IPS-11a (cell line): ENCODE data around the gene MKNK1.

Experiments
- H3K4me3 ChIP-seq: one replicate; pipeline ENCODE4 v1.5.1; 2013; ENCODE audit warnings: low read depth, low read length, control low read depth

MKNK1 gene

GRCh38 chr1:46599059-46599970 lies 4.8 kb downstream of the MKNK1 start:
- H3K4me3 ChIP-seq: no peak overlapping the region

- H3K4me3 ChIP-seq: no peak overlapping the region
Observed at GRCh38 chr1:46596846-46597245, 7.2 kb downstream of the MKNK1 start.

- no peak overlapping the region for H3K4me3 ChIP-seq
Observed at GRCh38 chr1:46596036-46596435, 8.0 kb downstream of the MKNK1 start.

GRCh38 chr1:46595127-46595526 lies 8.9 kb downstream of the MKNK1 start:
- no peak overlapping the region for H3K4me3 ChIP-seq

GRCh38 chr1:46594063-46594462 lies 10.0 kb downstream of the MKNK1 start:
- H3K4me3 ChIP-seq: no peak overlapping the region

GRCh38 chr1:46592823-46593222 lies 11.2 kb downstream of the MKNK1 start:
- no peak overlapping the region for H3K4me3 ChIP-seq

- H3K4me3 ChIP-seq: no peak overlapping the region
Observed at GRCh38 chr1:46589529-46589928, 14.5 kb downstream of the MKNK1 start.

GRCh38 chr1:46587069-46587468 lies 17.0 kb downstream of the MKNK1 start:
- no peak overlapping the region for H3K4me3 ChIP-seq

GRCh38 chr1:46585312-46585938 lies 18.6 kb downstream of the MKNK1 start:
- no peak overlapping the region for H3K4me3 ChIP-seq

- no peak overlapping the region for H3K4me3 ChIP-seq
Observed at GRCh38 chr1:46583494-46583893, 20.6 kb downstream of the MKNK1 start.

- H3K4me3 ChIP-seq: no peak overlapping the region
Observed at GRCh38 chr1:46582972-46583371, 21.1 kb downstream of the MKNK1 start.

- H3K4me3 ChIP-seq: no peak overlapping the region
Observed at GRCh38 chr1:46581681-46582455, 22.2 kb downstream of the MKNK1 start.

- no peak overlapping the region for H3K4me3 ChIP-seq
Observed at GRCh38 chr1:46580140-46580903, 23.7 kb downstream of the MKNK1 start.

- no peak overlapping the region for H3K4me3 ChIP-seq
Observed at GRCh38 chr1:46577671-46578070, 26.4 kb downstream of the MKNK1 start.

GRCh38 chr1:46576596-46576995 lies 27.5 kb downstream of the MKNK1 start:
- H3K4me3 ChIP-seq: no peak overlapping the region

- H3K4me3 ChIP-seq: no peak overlapping the region
Observed at GRCh38 chr1:46575778-46576177, 28.3 kb downstream of the MKNK1 start.

GRCh38 chr1:46575300-46575699 lies 28.8 kb downstream of the MKNK1 start:
- H3K4me3 ChIP-seq: no peak overlapping the region

GRCh38 chr1:46571691-46572225 lies 32.3 kb downstream of the MKNK1 start:
- no peak overlapping the region for H3K4me3 ChIP-seq

GRCh38 chr1:46569884-46570725 lies 34.0 kb downstream of the MKNK1 start:
- H3K4me3 ChIP-seq: no peak overlapping the region

GRCh38 chr1:46569116-46569515 lies 35.0 kb downstream of the MKNK1 start:
- H3K4me3 ChIP-seq: no peak overlapping the region
